HG03342 (cell line): ENCODE results near the gene NR3C1.

Experiments used
- ATAC-seq: cut with Tn5 transposase; IDR thresholded peaks from one replicate; pipeline ENCODE4 v1.9.1; 2021; ENCODE audit warnings: mild to moderate bottlenecking, moderate library complexity; ENCODE audit not compliant: unreplicated experiment

Gene NR3C1

DNA sequence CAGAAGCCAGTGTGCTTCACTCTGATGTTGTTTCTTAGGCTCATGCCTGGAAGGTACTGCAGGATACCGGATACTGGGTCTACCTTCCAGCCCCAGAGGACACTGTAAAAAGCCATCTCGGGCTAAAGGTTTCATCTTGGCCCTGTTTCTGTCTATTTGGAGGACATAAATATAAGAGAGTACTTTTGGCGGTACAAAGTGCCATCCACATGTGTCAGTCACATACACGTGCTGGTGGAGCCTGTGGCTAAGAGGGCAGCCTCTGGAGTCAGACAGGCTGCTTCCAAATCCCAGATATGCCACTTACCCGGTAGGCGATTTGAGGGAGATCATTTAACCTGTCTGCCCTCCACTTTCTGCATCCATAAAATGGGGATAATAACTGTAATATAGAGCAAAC lies 160.4 kb downstream of the NR3C1 start:
- ATAC-seq: no peak

GRCh38 chr5:143241892-143242291 lies 161.6 kb downstream of the NR3C1 start:
- no peak for ATAC-seq

GRCh38 chr5:143239882-143240518 lies 163.5 kb downstream of the NR3C1 start:
- ATAC-seq: no peak

- ATAC-seq: no peak
Measured at GRCh38 chr5:143238620-143239019, 164.9 kb downstream of the NR3C1 start.

DNA sequence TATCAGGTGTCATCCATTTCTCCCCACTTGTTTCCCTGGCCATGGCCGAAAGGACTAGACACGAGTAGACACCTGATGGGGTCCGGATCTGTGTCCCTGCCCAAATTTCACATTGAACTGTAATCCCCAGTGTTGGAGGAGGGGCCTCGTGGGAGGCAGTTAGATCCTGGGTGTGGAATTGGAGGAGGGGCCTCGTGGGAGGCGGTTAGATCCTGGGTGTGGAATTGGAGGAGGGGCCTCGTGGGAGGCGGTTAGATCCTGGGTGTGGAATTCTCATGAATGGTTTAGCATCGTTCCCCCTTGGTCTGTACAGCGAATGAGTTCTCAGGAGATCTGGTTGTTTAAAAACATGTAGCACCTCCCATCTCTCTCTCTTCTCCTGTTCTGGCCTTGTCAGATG lies 165.8 kb downstream of the NR3C1 start:
- no peak for ATAC-seq

- ATAC-seq: no peak
Measured at GRCh38 chr5:143236682-143237081, 166.8 kb downstream of the NR3C1 start.

- no peak for ATAC-seq
Measured at GRCh38 chr5:143235423-143235822, 168.1 kb downstream of the NR3C1 start.

DNA sequence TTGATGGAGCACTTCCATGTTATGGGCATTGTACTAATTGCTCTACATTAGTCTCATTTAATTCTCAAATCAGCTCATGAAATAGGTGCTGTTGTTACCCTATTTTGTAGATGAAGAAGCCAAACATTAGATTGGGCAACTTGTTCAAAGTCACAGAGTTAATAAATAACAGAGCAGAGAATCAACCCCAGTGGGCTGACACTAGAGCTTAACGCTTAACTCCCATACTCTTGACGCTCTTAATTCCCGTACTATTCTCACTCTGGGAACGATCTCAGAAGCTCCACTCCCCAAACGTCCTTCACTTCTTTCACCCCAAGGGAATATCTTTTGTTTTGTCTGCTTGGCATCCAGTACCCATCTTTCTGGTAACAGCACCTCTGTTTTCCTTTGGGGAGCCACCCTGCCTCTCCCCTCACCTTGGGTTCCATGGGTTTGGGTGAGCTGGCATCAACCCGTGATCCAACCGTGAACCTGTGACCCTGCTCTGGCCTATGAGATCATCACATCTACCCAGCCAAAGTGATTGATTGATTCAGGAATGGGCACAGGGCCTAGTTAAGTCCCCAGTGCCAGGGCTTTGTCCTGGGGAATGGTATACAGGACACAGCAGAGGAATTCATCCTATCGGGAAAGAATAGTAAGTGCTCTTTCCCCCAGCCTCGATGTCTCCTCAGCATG lies 169.2 kb downstream of the NR3C1 start:
- no peak for ATAC-seq

- no peak for ATAC-seq
Measured at GRCh38 chr5:143233031-143233430, 170.5 kb downstream of the NR3C1 start.

GRCh38 chr5:143231973-143232812 lies 171.3 kb downstream of the NR3C1 start:
- ATAC-seq: peak; percentile 25

- no peak for ATAC-seq
Measured at GRCh38 chr5:143231416-143231815, 172.1 kb downstream of the NR3C1 start.

DNA sequence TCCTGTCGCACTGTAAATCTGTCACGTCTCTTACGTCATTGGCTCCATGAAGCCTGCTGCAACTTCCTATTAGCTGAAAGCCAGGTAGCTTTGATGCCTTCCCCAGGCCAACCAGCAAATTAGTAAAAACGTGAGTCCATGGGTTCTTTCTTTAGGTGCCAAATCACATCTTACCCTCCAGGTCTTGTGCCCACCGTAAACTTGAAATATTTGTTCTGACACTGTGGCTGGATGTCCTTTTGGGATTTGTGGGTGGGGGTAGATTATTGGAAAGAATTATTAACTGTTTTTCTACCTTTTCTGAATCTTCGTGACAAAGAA lies 172.8 kb downstream of the NR3C1 start:
- no peak for ATAC-seq

DNA sequence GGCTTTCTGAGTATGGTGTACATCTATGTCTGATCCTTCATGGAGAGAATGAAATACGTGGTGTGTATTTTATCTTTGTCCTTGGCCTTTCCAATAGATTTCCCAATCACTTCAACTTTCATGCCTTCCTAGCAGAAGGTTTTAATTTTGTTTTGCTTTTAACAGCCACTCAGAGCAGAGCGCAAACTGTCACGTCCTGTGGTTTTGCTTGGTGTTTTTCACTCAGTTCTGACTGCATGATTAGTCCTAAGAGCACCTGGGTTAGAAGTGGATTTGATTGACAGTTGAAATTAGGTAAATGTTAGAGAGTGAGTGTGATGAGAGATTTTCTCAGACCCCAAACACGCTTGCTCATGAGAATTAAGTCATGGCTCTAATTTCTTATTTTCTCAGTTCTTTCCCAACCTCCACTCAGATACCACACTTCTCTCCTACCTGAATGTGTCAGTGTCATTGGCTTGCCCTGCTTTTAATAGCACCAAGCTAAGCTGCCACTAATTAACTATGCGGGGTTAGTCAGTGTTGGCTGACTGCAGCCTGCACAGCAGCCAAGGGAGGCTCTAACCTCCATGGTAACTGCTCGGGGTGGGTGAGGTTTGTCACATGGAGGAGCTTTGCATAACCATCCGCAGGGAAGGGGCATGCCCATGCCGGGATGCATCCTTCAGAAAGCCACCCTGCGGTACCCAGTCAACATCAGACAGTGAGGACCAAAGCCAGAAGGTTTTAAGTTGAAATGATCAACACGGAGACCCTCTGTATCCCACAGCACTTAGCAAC lies 173.4 kb downstream of the NR3C1 start:
- peak; percentile 88 for ATAC-seq

DNA sequence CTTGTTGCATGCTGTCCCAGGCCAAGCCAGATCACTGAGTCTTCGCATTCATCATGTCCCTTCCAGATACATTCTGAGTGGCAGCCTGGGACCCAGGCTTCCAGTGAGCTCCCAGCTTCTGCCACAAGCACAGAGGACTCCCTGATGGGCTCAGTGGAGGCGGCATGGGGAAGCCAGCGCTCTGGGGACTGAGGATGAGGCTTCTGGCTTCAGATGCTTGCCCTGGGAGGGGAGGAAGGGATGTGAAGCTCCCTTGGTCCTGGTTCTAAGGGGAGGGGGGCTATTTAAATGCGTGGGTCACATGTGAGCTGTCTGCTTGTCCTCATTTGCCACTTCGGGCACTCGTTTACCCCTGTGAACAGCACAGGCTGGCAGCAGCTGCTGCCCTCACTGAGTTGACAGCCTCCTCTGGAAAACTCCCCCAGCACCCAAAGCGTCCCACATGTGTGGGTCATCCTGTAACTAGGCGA lies 174.0 kb downstream of the NR3C1 start:
- peak; percentile 27 for ATAC-seq

DNA sequence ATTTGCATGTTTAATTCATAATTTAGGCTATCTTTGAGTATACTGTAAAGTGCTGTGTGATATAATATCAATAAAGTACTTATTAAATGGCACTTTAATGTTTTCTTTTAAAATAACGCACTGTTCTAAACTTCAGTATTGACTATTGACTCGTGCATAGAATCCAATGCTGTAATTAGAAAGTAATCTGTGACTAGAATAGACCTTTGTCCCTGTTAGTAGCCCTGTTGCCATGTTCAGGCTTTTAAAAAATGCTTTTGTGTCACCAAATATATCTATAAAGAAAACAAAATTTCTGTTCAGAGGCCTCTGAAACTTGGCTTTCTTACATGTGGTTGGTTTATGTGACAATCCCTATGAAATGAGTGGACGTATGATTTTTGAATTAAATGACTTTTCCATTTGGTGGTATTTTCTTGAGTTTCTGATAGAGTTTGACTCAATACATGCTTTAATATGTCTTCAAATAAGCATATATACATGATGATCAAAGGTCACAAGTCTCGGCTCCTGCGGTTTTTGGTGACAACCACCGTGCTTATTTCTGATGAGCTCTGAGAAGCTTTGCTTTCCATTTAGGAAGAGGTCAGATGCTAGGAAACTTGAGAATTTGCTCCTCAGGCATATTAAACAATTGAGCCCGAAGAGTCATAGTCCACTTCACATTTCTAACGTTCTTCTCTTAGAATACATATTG lies 174.7 kb downstream of the NR3C1 start:
- ATAC-seq: no peak
